Cardiac septum (tissue), 1 donor: Measurements from ENCODE around the gene MVD. TPM values are rescaled to one million over a fixed set of nuclear protein-coding genes. Genes with fewer than 3 reads are reported as not detected.

Experiments used
- DNase-seq: peaks from one replicate; pipeline ENCODE4 v3.0.0-alpha.2; 2020; ENCODE audit warnings: low spot score
- intact Hi-C: fragments of 100-400 bp; cut with DNase I; formaldehyde crosslinking; loops from one replicate; pipeline ENCODE4 v1.14.0; 2022
- total RNA-seq: library from RNA; stranded (reverse); fragmentation: NEBNext Ultra II Directional; extraction: Animal tissue kit (Norgen Biotek cat#: 25700); gene quantifications from one replicate; pipeline ENCODE4 v1.2.1, GENCODE V29; 2021
- donor health status: DM: no; HTN: no; CAD: no.

MVD gene
- total RNA-seq, 1 donor from 2014 or later = 27.1 TPM

DNA sequence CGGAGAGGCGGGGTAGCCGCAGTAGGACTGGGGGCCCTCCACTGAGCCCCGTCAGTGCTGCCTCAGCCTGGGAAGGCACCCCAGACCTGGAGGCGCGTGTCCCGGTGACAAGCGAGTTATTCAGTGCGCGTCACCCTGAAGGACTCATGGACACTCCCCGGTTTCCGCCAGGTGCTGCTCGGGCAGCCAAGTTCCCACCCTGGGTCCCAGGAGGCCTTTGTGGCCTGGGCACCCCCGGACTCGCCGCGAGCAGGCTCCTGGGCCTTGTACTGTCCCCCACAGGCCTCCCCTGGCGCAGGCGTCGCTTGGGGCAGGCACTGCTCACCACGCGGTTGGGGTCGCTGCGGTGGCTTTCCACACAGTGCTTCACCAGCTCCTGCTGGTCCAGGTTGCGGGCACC lies 35.8 kb upstream of the MVD start:
- no peak for DNase-seq
- intact Hi-C loops = no loop called here

DNA sequence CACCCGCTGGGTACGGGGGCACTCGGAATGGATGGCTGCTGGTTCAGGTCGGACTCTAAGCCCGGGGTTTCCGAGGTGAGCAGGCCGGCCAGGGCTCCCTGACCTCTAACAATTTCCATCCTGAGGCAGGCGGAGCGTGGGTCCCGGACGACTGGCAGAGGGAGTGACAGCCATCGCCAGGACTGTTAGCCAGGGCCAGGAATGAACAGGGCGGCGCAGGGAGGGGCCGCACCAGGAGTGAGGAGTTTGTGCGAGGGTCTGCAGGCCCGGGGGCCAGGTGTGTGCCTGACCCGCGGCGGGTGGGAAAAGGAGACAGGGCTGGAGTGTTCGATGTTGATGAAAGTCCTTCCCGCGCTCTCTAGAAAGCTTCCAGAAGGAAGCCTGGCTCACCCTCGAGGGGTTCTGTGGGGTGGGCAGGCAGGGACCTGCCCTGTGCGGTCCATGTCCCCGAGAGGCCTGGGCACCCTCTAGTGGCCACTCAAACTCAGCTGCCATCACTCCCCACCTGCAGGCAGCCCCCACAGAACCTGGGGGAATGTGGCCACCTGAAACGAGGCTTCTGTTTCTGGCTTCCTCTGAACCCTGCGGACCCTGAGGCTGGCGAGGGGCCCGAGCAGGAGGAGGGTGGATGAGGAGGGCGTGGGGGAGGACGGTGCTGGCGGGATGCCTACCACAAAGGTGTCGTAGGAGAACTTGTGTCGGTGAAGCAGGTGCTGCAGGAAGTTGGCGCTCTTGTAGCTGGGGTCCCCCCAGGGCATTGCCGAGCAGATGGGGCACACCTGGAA lies 35.1 kb upstream of the MVD start:
- intact Hi-C loops = no loop called here
- no peak for DNase-seq

DNA sequence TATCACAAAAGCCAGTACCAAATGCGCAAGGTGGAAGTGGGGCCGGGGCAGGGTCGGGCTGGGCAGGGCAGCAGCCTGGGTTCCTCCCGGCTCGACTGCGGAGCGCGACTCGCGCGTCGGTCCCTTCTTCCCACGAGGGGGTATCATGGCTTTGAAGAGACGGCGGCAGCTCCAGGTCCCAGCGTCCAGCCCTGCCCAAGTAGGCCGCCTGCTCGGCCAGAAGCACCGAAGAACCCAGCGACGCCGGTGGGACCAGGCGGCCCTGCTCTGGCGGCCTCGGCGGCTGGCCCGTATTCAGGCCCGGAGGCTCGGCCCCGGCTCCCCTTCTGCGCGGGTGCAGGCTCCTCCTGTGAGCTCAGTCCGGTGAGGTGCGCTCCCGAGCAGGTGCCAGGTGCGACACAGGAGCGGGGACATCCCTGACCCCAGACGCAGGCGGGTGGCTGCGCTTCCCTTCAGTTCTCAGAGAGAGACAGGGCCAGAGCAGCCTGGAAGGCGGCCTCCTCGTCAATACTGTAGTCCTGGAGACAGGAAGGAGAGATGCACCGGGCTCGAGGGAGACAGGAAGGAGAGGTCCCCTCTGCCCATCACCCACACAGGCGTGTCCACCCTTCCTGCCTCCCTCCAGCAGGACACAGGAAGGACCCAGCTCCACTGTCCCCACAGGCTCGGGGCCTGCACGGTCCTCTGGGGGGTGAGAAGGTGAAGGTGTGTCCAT lies 34.4 kb upstream of the MVD start:
- DNase-seq = no peak
- intact Hi-C loops = no loop called here

DNA sequence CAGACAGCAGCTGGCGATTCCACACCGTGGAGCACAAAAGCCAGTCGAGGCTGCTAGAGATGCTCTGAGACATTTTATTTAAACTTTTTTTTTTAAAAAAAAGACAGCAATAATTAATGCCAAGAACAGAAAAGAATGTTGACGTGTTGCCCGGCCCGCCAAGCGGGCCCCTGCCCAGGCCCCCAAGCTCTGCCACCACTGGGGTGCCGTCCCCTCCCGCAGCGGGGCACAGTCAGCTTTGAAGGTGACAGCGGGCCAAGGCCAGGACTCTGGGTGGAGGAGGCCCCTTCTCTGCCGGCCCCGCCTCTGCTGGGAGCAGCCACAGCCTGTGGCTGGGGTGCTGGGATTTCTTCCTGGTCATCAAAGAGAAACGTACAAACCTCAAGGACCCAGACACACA lies 33.5 kb upstream of the MVD start:
- no peak for DNase-seq
- intact Hi-C loops = no loop called here

DNA sequence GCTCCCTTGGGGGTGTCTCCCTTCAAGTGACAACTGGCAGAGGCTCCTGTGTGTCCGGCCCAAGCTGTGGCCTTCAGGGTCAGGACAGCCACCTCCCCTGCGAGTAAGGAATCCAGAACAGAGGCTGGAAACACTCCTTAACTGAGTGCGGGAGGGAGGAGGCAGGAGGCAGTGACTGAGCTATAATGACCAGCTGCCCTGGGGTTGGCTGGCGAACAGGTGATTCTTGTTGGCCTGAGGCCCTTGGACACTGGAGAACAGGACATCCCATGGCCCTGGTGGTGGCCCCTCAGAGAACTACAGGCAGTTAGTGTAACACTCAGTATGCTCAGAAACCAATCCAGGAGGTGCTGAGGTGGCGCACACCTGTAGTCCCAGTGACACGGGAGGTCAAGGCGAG lies 32.9 kb upstream of the MVD start:
- intact Hi-C loops = no loop called here
- DNase-seq = no peak

DNA sequence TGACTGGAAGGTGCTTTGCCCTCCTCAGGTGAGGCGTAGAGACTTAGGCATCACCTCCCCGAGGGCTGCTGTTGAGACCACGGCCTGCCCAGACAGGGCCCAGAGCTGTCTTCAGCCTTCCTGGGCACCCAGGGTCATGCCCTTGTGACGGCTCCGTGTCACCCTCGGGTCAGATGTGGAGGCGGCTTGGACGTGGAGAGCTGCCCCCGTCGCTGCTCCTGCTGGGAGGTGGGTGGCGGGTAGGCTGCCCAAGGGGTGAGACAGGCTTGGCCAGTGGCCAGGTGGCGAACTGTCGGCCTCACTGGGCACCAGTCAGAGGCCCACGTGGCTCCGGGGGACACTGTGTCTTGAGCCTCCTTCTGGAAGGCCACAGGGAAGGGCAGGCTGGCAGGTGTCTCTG lies 32.3 kb upstream of the MVD start:
- no peak for DNase-seq
- intact Hi-C loops = no loop called here

DNA sequence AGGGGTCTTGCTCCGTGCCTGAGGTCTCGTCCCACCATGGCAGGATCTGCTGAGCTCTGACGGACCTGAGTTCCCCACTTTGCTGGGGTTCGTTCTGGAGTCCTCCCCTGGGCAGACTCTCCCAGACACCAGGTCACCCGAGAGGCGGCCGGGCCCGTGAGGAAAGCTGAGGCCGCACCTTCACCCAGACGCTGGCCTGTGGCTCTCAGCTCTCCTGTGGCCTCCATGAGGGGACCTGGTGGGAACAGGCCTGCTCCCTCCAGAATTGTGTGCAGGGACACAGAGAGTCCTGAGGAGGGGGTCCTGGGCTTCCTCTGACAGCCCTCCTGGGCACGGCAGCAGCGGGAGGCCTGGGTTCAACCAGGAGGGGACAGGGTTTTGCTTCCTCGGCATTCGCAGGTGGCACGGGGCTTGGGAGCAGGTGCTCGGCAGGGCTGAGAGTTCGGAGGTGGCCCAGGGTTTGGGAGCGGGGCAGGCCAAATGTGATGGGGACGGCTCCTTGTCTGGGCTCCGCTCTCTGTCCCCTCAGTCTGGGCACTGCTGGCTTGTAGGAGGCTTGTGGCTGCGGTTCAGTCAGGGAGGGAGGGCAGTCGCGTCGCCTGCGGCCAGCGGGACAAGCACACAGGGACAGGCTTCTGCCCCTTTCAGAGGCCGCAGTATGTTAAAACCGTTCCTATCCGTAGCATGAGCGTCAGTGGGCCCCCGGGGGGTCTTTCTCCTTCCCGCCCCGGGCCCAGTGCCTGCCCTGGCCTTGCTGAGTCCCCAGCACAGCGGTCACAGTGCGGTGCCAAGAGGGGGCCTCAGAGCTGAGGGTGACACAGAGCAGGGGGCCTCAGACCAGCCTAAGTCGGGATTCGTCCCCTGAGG lies 31.6 kb upstream of the MVD start:
- no peak for DNase-seq
- intact Hi-C loops = no loop called here

DNA sequence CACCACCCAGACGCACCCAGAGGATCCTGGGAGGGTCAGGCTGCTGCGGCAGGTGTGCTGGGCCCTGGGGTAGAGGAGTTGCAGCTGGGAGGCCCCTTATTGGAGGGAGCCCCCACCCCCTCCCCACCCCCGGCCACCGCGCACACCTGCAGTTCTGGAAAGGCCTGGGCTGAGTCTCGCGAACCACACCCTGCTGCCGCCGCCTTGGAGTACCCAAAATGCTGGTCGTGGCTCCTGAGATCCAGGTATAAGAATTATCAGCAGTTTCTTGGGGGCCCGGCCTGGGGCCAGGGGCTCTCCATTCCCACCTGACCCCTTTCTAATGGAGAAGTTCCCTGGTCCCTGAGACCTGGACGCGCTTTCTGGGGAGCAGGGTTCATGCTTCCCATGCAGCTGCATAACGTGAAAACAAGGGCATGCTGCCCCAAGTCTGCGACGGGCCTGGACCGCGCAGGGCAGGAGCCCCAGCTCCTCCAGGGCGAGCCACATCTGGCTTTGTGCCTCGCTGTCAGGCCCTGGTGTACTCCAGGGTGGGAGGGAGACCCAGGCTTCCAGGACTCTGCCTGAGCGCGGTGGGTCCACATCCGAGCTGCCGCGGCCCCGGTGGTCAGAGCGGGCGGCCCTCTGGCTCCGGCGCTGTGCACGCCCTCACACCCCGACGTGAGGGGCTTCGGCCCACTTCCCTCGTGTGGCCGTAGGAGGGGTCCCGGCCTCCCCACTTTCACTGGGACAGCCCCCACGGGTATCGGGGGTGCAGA lies 30.7 kb upstream of the MVD start:
- DNase-seq = no peak
- intact Hi-C loops = no loop called here

DNA sequence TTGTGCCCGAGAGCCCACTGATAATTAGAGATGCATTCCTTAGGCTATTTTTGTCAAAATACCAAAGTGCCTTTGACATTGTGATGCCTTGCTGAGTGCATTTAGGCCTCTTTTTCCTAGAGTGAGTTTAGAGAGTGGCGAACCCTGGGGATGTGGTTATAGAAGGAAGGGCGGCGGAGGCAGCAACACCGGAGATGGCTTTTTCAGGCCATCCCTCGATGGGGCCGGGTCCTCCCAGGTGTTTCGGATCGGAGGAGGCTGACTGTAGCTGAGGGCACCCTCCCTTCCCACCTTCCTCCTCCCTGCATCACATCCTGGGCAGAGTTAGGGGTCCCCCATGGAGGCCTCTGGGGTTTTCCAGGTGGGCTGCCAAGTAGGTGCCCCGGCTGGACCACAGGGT lies 30.0 kb upstream of the MVD start:
- intact Hi-C loops = no loop called here

DNA sequence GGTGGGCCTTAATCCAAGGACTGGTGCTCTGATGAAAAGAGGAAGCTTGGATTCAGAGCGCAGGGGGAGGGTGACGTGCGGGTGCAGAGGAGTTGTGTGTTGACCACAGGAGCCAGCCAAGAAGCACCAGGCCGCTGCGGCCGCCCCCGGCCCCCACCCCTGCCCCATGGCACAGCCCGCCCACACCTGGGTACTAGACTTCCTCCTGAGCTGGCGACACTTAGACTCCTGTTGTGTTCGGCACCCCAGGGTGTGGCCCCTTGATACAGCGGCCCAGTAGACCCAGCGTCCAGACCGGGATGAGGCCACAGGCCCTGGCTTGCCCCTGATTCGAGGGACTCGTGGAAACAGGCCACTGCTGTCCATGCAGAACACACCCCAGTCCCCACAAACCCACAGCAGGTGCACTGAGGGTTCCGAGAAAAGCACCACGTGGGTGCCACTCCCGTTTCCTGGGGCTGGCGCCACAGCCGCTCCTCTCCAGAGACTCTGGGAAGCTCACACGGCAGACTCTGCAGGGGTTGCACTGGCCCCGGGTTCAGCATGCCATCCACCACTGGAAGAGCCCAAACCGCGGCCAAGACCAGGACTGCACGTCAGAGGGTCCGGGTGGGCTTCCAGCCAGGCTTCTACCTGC lies 29.2 kb upstream of the MVD start:
- peak; percentile 90 for DNase-seq
- intact Hi-C loops = no loop called here

More for the DNA sequence above, 30.0 kb upstream of the MVD start:
- no peak for DNase-seq

DNA sequence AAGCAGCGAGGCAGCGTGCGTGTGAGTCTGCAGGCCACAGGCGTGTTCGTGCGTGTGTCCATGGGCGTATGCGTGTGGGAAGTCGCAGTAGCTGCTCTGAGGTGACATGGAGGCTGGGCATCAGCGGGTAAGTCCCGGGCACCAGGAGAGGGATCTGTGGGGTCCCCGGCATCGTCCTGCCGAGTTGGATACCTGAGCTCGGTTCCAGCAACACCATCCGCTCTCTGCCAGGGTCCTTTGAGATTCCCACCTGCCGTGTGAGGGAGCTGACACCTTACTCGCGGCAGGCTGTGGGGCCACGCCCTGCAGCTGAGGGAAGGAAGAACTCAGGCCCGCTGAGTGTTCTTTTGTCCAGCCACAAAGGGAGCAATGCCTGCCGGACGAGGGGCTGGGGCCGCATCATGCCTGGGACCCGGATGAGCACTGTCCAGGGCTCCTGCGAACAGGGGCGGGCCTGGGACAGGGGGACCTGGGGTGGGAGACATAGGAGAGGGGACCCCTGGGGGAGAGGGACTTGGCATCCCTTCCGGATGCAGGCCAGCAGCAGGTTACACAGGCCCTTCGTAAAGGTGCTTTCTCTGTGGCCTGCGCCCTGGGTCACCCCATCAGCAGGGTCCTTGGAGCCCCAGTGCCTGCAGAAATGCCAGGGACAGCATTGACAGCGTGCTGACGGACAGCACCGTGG lies 28.4 kb upstream of the MVD start:
- no peak for DNase-seq
- intact Hi-C loops = no loop called here

DNA sequence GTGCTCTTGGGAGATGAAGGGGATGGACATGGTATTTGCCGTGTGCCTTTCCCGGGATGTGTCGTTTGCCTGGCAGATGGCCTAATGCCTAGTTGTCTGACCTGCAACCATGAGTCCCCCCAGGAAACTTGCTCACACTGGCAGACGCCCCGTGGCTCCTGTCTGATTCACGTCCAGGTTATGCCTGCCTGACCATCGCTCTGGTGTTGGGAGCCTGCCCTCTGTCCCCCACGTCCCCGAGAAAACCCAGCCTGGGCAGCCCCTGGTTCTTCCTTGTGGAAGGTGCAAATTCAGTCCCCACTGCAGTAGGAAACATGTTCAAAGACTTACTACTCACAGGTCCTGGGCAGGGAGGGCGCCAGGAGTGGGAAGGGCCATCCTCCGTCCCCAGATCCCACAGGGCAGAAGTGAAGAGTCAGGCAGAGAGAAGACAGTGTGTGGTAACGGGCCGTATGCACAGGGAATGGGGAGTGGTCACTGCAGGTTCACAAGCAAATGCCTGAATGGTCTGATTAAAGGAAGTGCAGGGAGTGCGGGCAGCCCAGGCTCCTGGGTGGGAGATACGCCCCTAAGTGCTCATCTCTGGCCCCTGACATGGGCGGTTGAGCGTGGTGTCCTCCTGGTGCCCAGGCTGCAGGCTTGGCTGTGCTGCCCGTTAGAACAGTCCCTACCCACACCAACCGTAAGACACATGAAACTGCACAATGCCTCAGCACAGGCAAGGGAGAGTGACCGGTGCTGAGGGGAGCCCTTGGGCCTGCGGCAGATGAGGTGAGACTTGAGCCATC lies 27.6 kb upstream of the MVD start:
- intact Hi-C loops = no loop called here
- DNase-seq = no peak

DNA sequence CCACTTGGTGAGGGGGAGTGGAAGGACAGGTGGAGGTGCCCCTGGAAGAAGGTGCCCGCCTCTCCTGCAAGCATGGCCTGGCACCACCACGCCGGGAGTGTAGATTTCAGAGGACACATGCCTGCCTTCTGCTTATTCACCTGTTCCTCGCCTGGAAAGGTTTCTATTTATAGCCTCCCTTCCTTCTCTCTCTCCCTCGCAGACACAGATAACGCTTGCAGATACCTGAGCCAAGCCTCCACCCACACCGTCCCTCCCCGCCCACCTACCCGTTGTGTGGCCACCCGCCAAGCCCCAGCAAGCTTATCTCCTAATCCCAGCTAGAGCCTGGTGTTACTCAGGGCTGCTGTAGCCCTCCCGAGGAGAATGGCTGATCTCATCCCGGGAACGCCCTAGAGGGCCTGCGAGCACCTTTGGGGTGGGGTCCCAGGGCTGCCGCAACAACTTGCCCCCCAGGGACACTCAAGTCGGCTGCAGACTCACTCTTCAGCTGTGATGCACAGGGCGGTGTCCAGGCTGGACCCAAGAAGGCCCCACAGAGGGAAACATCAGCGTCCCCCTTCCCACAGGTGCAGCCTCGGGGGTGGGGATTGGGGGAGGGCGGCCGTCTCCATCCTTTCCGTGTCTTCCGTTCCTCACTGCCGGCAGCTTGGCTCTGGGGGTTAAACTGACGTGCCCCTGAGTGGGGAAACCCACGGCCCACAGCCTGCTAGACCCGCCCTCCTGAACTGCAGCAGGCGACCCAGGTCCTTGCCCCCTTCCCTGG lies 25.3 kb upstream of the MVD start:
- DNase-seq = no peak
- intact Hi-C loops = no loop called here

DNA sequence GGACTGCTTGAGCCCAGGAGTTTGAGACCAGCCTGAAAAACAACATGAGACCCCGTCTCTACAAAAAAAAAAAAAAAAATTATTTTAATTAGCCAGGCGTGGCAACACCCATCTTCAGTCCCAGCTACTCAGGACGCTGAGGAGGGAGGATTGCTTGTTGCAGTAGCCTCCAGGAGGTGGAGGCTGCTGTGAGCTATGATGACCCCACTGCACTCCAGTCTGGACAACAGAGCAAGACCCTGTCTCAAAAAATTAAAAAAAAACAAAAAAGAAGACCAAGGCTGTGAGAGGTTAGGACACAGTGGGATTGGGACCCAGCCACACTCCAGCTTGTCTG lies 24.8 kb upstream of the MVD start:
- intact Hi-C loops = no loop called here
- no peak for DNase-seq

DNA sequence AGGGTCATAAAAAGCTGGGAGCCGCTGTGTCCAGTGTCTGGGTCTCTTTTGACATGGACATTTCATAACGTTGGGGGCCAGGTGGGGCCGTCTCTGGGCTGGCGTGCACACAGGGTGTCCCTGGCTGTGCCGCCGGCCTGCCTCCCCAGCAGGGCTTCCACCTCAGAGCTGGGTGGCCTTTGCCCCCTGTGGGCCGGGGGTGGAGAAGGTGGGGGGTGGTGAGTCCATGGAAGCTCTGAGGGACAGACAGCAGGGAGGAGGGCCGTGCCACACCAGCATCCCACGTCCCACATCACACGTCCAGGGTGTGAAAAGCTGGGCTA lies 24.3 kb upstream of the MVD start:
- DNase-seq = no peak
- intact Hi-C loops = no loop called here

DNA sequence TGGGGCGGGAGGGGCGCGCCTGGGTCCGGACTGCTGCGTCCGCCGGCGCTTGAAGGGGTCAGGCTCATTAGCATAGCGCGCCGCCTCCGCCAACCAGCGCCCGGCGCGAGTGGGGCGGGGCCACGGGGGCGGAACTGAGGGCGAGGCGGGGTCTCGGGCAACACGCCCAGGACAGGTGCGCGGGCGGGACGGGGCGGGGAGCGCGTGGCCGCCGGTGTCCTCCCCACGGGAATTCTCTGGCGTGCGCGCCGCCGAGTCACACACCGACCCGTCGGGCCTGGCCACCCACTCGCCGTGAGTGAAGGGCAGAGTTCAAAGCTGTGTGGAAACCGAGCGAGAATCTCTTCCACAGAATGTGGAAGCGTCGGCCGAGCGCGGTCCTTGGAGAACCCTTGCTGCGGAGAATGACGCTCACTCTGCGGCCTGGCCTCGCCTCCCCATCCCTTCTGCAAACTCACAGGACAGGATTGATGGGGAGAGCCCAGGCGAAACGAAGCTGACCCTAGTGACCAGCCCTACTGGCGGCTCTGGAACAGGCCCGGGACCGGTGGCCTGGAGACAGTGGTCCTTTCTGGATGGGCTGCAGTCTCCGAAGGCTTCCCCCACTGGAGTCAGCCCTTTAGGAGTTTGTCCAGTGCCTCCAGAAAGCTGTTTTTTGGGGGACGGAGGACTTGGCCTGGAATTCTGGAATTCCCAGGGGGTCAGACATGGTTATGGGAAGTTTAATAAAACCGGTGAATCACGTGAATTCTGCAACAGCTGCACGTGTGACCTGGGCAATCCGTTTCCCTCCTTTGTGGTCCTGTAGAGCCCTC lies 23.8 kb upstream of the MVD start, which contains the start of gene SNAI3:
Gene SNAI3, minus strand, starts transcription at position 69 of the 815 bp plus-strand sequence. CDS start 101 bp downstream, outside the sequence.
- intact Hi-C loops = no loop called here
- peak; percentile 96 for DNase-seq

DNA sequence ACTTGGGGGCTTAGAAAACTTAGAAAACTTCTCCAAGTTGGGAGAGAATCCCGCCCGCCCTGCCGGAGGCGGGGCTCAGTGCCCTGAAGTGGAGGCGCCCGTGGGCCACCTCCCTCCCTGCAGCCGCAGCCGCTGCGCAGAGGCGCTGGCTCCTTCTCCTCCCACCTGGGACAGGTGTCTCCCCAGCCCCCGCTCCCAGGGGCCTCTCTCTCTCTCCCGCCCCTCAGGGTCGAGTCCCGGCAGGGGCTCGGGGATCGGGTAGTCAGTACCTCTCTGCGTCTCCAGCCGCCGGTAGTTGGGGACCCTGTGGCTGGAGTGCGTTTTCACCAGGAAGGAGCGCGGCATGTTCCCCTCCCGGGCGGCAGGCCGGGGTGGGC lies 23.2 kb upstream of the MVD start:
- intact Hi-C loops = no loop called here
- DNase-seq = no peak
